Mesendoderm (in vitro differentiated cells): ENCODE data around the gene SCG5.

Experiments used
- DNase-seq: peaks from one replicate; pipeline ENCODE4 v3.0.0; 2013
- H2AK5ac ChIP-seq: 2 replicates; pipeline ENCODE4 v1.6.1; 2013; ENCODE audit warnings: low read length, inconsistent platforms
- H2BK120ac ChIP-seq: 2 replicates; pipeline ENCODE4 v1.6.1; 2013; ENCODE audit warnings: low read depth, mild to moderate bottlenecking, low read length, moderate library complexity, mixed read lengths
- H2BK15ac ChIP-seq: replicated peaks from 2 replicates; pipeline ENCODE4 v1.6.1; 2013; ENCODE audit warnings: low read depth, mild to moderate bottlenecking, moderate library complexity
- H2BK5ac ChIP-seq: 2 replicates; pipeline ENCODE4 v1.6.1; 2013; ENCODE audit warnings: low read length, inconsistent platforms
- H3K18ac ChIP-seq: 2 replicates; pipeline ENCODE4 v1.6.1; 2013; ENCODE audit warnings: mild to moderate bottlenecking, low read length, mixed read lengths
- H3K23ac ChIP-seq: one replicate; pipeline ENCODE4 v1.6.1; 2013; ENCODE audit warnings: low read length
- H3K27ac ChIP-seq: 2 replicates; pipeline ENCODE4 v1.5.1; 2013; ENCODE audit warnings: low read depth, mild to moderate bottlenecking, inconsistent platforms, low read length, moderate library complexity
- H3K27me3 ChIP-seq: 2 replicates; pipeline ENCODE4 v1.6.1; 2013; ENCODE audit warnings: low read length, control low read depth, mild to moderate bottlenecking, inconsistent platforms; ENCODE audit not compliant: insufficient read depth, poor library complexity
- H3K36me3 ChIP-seq: 2 replicates; pipeline ENCODE4 v1.6.1; 2013; ENCODE audit warnings: low read length, inconsistent platforms; ENCODE audit not compliant: control insufficient read depth, insufficient read depth
- H3K4ac ChIP-seq: one replicate; pipeline ENCODE4 v1.6.1; 2013; ENCODE audit warnings: low read depth, mild to moderate bottlenecking, low read length, moderate library complexity
- H3K4me1 ChIP-seq: 2 replicates; pipeline ENCODE4 v1.6.1; 2013; ENCODE audit warnings: low read depth, low read length, inconsistent platforms; ENCODE audit not compliant: control insufficient read depth
- H3K4me2 ChIP-seq: 2 replicates; pipeline ENCODE4 v1.6.1; 2013; ENCODE audit warnings: low read length
- H3K4me3 ChIP-seq: 2 replicates; pipeline ENCODE4 v1.5.1; 2013; ENCODE audit warnings: mild to moderate bottlenecking, low read length
- H3K56ac ChIP-seq: one replicate; pipeline ENCODE4 v1.6.1; 2013; ENCODE audit warnings: low read length
- H3K79me1 ChIP-seq: 2 replicates; pipeline ENCODE4 v1.6.1; 2013; ENCODE audit warnings: low read length, inconsistent platforms
- H3K79me2 ChIP-seq: 2 replicates; pipeline ENCODE4 v1.6.1; 2013; ENCODE audit warnings: mild to moderate bottlenecking, low read length; ENCODE audit not compliant: control insufficient read depth, insufficient read depth
- H3K9ac ChIP-seq: 2 replicates; pipeline ENCODE4 v1.6.1; 2013; ENCODE audit warnings: low read length, inconsistent platforms
- H4K5ac ChIP-seq: one replicate; pipeline ENCODE4 v1.6.1; 2013; ENCODE audit warnings: low read length
- H4K8ac ChIP-seq: one replicate; pipeline ENCODE4 v1.6.1; 2013; ENCODE audit warnings: low read depth, mild to moderate bottlenecking, control low read depth, low read length, moderate library complexity
- WGBS: extraction: QIAGEN DNeasy Blood & Tissue Kit; methylation state at CpG from one replicate; pipeline ENCODE4 v1.1.7; 2013; ENCODE audit warnings: low lambda C conversion rate, missing lambda C conversion rate; ENCODE audit not compliant: insufficient coverage; ENCODE audit errors: extremely low coverage; 5-methylcytosine and 5-hydroxymethylcytosine counted together

Gene SCG5

DNA sequence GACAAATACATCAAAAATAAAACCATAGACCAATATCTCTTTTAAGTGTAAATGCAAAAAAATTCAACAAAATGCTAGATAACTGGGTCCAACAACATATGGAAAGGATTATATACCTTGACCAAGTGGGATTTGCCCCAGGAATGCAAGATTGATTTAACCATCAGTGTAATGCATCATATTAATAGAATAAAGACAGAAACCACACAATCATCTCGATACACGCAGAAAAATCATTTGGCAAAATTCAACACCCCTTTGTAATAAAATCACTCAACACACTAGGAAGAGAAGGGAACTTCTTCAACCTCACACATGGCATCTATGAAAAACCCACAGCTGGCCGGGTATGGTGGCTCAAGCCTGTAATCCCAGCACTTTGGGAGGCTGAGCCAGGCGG lies 95.8 kb downstream of the SCG5 start:
- no peak overlapping the region for H3K56ac ChIP-seq
- H3K18ac ChIP-seq = no peak overlapping the region
- H3K4me2 ChIP-seq = no peak overlapping the region
- no peak overlapping the region for H4K8ac ChIP-seq
- H3K79me1 ChIP-seq = no peaks in the 10 kb centered on the region
- H3K4me3 ChIP-seq = no peak overlapping the region
- H2BK120ac ChIP-seq = no peak overlapping the region
- H3K23ac ChIP-seq = no peak overlapping the region
- no peak overlapping the region for H2BK5ac ChIP-seq
- no peak overlapping the region for H3K27ac ChIP-seq
- DNase-seq = no peak
- no peaks in the 10 kb centered on the region for H3K27me3 ChIP-seq
- H3K79me2 ChIP-seq = no peaks in the 10 kb centered on the region
- no peak overlapping the region for H3K4ac ChIP-seq
- H2BK15ac ChIP-seq = no peak overlapping the region
- H3K9ac ChIP-seq = no peak overlapping the region
- no peak overlapping the region for H4K5ac ChIP-seq
- H3K4me1 ChIP-seq = no peaks in the 10 kb centered on the region
- H2AK5ac ChIP-seq = no peak overlapping the region
- WGBS = no CpG with 5 or more reads among the region's 4 CpGs
- no peaks in the 10 kb centered on the region for H3K36me3 ChIP-seq

DNA sequence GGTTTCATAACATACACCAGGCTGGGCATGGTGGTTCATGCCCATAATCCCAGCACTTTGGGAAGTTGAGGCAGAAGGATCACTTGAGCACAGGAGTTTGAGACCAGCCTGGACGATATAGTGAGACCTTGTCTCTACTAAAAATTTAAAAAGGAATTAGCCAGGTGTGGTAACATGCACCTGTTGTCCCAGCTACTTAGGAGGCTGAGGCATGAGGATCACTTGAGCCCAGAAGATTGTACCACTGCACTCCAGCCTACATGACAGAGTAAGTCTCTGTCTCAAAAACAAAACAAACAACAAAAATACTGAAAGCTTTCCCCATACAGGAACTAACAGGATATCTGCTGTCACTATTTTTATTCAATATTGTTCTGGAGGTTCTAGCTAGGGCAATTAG lies 97.2 kb downstream of the SCG5 start:
- Histone ChIP-seq H3K9ac (no peak overlapping the region), H3K23ac (no peak overlapping the region), H3K4me2 (no peak overlapping the region), H3K79me1 (no peaks in the 10 kb centered on the region), H3K56ac (no peak overlapping the region), H3K36me3 (no peaks in the 10 kb centered on the region), H2AK5ac (no peak overlapping the region), H4K5ac (no peak overlapping the region), H3K27ac (no peak overlapping the region), H3K4me3 (no peak overlapping the region), H3K4ac (no peak overlapping the region), H2BK5ac (no peak overlapping the region), H2BK120ac (no peak overlapping the region), H3K79me2 (no peaks in the 10 kb centered on the region), H3K18ac (no peak overlapping the region), H2BK15ac (no peak overlapping the region), H3K4me1 (no peaks in the 10 kb centered on the region), H3K27me3 (no peaks in the 10 kb centered on the region), H4K8ac (no peak overlapping the region)
- WGBS = no CpG with 5 or more reads among the region's 1 CpG
- DNase-seq = no peak

- Histone ChIP-seq H3K4me1 (no peaks in the 10 kb centered on the region), H2AK5ac (no peak overlapping the region), H3K56ac (no peak overlapping the region), H3K18ac (no peak overlapping the region), H3K79me2 (no peaks in the 10 kb centered on the region), H2BK120ac (no peak overlapping the region), H3K4me2 (no peak overlapping the region), H3K27me3 (no peaks in the 10 kb centered on the region), H2BK15ac (no peak overlapping the region), H4K5ac (no peak overlapping the region), H3K23ac (no peak overlapping the region), H3K4ac (no peak overlapping the region), H3K79me1 (no peaks in the 10 kb centered on the region), H3K9ac (no peak overlapping the region), H4K8ac (no peak overlapping the region), H2BK5ac (no peak overlapping the region), H3K27ac (no peak overlapping the region), H3K36me3 (no peaks in the 10 kb centered on the region), H3K4me3 (no peak overlapping the region)
- no peak for DNase-seq
- no CpG with 5 or more reads among the region's 1 CpG for WGBS
Observed at GRCh38 chr15:32739522-32740063, 98.1 kb downstream of the SCG5 start.

DNA sequence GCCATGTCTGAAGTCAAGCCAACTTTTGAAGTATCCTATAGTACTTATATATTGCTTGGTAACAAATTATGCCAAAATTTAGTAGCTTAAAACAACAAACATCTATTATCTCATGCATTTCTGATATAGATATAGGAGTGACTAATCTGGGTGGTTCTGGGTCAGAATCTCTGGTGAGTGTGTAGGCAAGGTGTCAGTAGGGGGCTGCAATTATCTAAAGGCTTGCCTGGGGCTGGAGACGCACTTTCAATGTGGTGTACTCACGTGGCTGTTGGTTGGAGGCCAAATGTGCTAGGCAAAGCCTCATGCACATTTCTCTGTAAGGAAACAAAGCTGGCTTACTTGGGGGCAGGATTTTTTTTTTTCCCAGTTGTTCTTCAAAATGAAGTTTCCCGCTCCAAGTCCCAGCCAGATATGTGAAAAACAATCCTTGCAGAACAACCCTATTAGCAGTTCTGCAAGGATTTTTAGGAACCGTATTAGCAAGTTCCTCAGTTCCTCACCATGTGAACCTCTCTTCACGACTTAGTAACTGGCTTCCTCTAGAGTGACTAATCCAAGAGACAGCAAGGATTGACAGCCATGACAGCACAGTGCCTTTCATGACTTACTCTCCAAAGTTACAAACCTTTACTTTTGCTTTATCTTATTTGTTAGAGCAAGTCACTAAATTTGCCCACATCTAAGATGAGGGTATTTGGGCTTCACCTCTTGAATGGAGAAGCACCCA lies 102.1 kb downstream of the SCG5 start:
- no peak overlapping the region for H3K4me3 ChIP-seq
- H3K27ac ChIP-seq = no peak overlapping the region
- DNase-seq = no peak
- no peak overlapping the region for H3K4me2 ChIP-seq
- H3K27me3 ChIP-seq = no peaks in the 10 kb centered on the region
- no peak overlapping the region for H3K56ac ChIP-seq
- H3K79me1 ChIP-seq = no peaks in the 10 kb centered on the region
- no peak overlapping the region for H4K5ac ChIP-seq
- H3K23ac ChIP-seq = no peak overlapping the region
- no peak overlapping the region for H2AK5ac ChIP-seq
- H3K79me2 ChIP-seq = no peaks in the 10 kb centered on the region
- no peak overlapping the region for H3K4ac ChIP-seq
- no peaks in the 10 kb centered on the region for H3K36me3 ChIP-seq
- no CpG with 5 or more reads among the region's 5 CpGs for WGBS
- H2BK5ac ChIP-seq = no peak overlapping the region
- H2BK120ac ChIP-seq = no peak overlapping the region
- H4K8ac ChIP-seq = no peak overlapping the region
- H3K4me1 ChIP-seq = no peaks in the 10 kb centered on the region
- no peak overlapping the region for H3K9ac ChIP-seq
- H2BK15ac ChIP-seq = no peak overlapping the region
- H3K18ac ChIP-seq = no peak overlapping the region

GRCh38 chr15:32746116-32746857 lies 104.8 kb downstream of the SCG5 start:
- Histone ChIP-seq H2BK120ac (no peak overlapping the region), H3K4me2 (no peak overlapping the region), H3K4me3 (no peak overlapping the region), H3K79me2 (no peaks in the 10 kb centered on the region), H3K27me3 (no peaks in the 10 kb centered on the region), H3K36me3 (no peaks in the 10 kb centered on the region), H4K5ac (no peak overlapping the region), H3K18ac (no peak overlapping the region), H2AK5ac (no peak overlapping the region), H2BK15ac (no peak overlapping the region), H3K23ac (no peak overlapping the region), H3K4me1 (no peaks in the 10 kb centered on the region), H4K8ac (no peak overlapping the region), H3K9ac (no peak overlapping the region), H3K4ac (no peak overlapping the region), H3K27ac (no peak overlapping the region), H3K79me1 (no peaks in the 10 kb centered on the region), H2BK5ac (no peak overlapping the region), H3K56ac (no peak overlapping the region)
- no peak for DNase-seq
- WGBS = no CpG with 5 or more reads among the region's 4 CpGs
